Astrocyte (in vitro differentiated cells and primary cell): ENCODE data around the gene EBI3. TPM values are rescaled to one million over a fixed set of nuclear protein-coding genes. Genes with fewer than 3 reads are reported as not detected.
"Not testable (repeated sequence)": the region's sequence is repeated elsewhere in the genome, so short reads cannot be mapped to it uniquely, and the experiment has no call there.

Experiments used
- DNase-seq: peaks from one replicate; pipeline ENCODE4 v3.0.0-alpha.2; 2010; ENCODE audit warnings: low read depth
- FAIRE-seq: peaks from 2 replicates; lab custom pipeline; 2011; peaks lifted over from hg19 to GRCh38; lab: Jason Lieb, UNC
- H2AFZ ChIP-seq: 2 replicates; pipeline ENCODE4 v1.6.0; 2012; ENCODE audit warnings: low read depth, low read length, inconsistent platforms
- H3K27ac ChIP-seq: 2 replicates; pipeline ENCODE4 v1.5.1; 2011; ENCODE audit warnings: low read depth, low read length, inconsistent platforms
- H3K27me3 ChIP-seq: 2 replicates; pipeline ENCODE4 v1.6.0; 2011; ENCODE audit warnings: low read length, inconsistent platforms; ENCODE audit not compliant: insufficient read depth
- H3K36me3 ChIP-seq: 2 replicates; pipeline ENCODE4 v1.5.1; 2011; ENCODE audit warnings: low read length, inconsistent platforms; ENCODE audit not compliant: insufficient read depth
- H3K4me1 ChIP-seq: 2 replicates; pipeline ENCODE4 v1.5.1; 2011; ENCODE audit warnings: low read length, inconsistent platforms; ENCODE audit not compliant: insufficient read depth
- H3K4me2 ChIP-seq: 2 replicates; pipeline ENCODE4 v1.6.0; 2012; ENCODE audit warnings: low read length, inconsistent platforms
- H3K4me3 ChIP-seq: 2 replicates; pipeline ENCODE4 v1.5.1; 2011; ENCODE audit warnings: low read depth, mild to moderate bottlenecking, low read length, inconsistent platforms; ENCODE audit not compliant: insufficient read depth
- H3K79me2 ChIP-seq: 2 replicates; pipeline ENCODE4 v1.6.0; 2012; ENCODE audit warnings: mild to moderate bottlenecking, low read length, inconsistent platforms; ENCODE audit not compliant: insufficient read depth
- H3K9ac ChIP-seq: 2 replicates; pipeline ENCODE4 v1.6.0; 2012; ENCODE audit warnings: mild to moderate bottlenecking, low read length, inconsistent platforms
- H3K9me3 ChIP-seq: 2 replicates; pipeline ENCODE4 v1.5.1; 2012; ENCODE audit warnings: low read depth, mild to moderate bottlenecking, low read length, inconsistent platforms; ENCODE audit not compliant: insufficient read depth
- H4K20me1 ChIP-seq: 2 replicates; pipeline ENCODE4 v1.6.0; 2012; ENCODE audit warnings: low read length, inconsistent platforms; ENCODE audit not compliant: insufficient read depth
- H3K27ac Mint-ChIP-seq: one replicate; pipeline ENCODE4 v1.8.0; 2021; ENCODE audit warnings: mild to moderate bottlenecking, mixed read lengths; ENCODE audit not compliant: unreplicated experiment
- H3K27me3 Mint-ChIP-seq: one replicate; pipeline ENCODE4 v1.8.0; 2021; ENCODE audit warnings: low read depth, mixed read lengths; ENCODE audit not compliant: unreplicated experiment
- H3K36me3 Mint-ChIP-seq: one replicate; pipeline ENCODE4 v1.8.0; 2021; ENCODE audit warnings: low read depth, mixed read lengths; ENCODE audit not compliant: unreplicated experiment
- H3K4me1 Mint-ChIP-seq: one replicate; pipeline ENCODE4 v1.8.0; 2021; ENCODE audit warnings: low read depth, mixed read lengths; ENCODE audit not compliant: unreplicated experiment
- H3K4me3 Mint-ChIP-seq: one replicate; pipeline ENCODE4 v1.8.0; 2021; ENCODE audit warnings: mild to moderate bottlenecking, moderate library complexity, mixed read lengths; ENCODE audit not compliant: unreplicated experiment
- H3K9me3 Mint-ChIP-seq: one replicate; pipeline ENCODE4 v1.8.0; 2021; ENCODE audit warnings: mild to moderate bottlenecking, mixed read lengths; ENCODE audit not compliant: unreplicated experiment
- CTCF ChIP-seq: IDR thresholded peaks from 2 replicates; pipeline ENCODE4 v1.5.1; 2011; ENCODE audit warnings: low read depth, mild to moderate bottlenecking, inconsistent platforms, low read length, moderate library complexity; ENCODE audit not compliant: insufficient read depth
- EZH2 ChIP-seq: IDR thresholded peaks from 2 replicates; pipeline ENCODE4 v1.6.1; 2012; ENCODE audit warnings: mild to moderate bottlenecking, low read length, inconsistent platforms; ENCODE audit not compliant: insufficient read depth
- total RNA-seq: library from RNA; stranded (reverse); gene quantifications from 2 replicates; pipeline ENCODE4 v1.2.1, GENCODE V29; 2021

EBI3 gene
- total RNA-seq, 1 donor from 2014 or later: 5.4 TPM

DNA sequence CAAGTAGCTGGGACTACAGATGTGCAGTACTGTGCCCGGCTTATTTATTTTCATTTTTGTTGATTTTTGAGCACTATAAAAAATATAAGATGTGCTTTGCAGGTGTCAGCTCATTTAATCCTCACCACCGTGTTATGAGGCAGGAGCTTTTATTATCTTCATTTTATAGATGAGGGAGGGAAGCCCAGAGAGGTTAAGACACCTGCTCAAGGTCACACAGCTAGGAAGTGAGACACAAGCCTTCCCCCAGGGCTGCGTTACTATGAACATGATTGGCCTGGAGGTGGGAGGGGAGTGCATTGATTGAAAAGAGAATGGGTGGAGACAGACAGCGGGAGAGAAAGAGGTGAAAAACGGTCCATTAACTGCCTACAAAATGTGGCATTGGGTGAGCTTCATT lies 39.7 kb upstream of the EBI3 start:
- no peaks in the 10 kb centered on the region for H4K20me1 ChIP-seq
- H3K4me2 ChIP-seq: no peak overlapping the region
- no peaks in the 10 kb centered on the region for H3K36me3 Mint-ChIP-seq
- H3K4me1 Mint-ChIP-seq: peaks cover 2% of the 10 kb centered on the region
- no peak for DNase-seq
- no peaks in the 10 kb centered on the region for H3K9me3 ChIP-seq
- H3K27ac ChIP-seq: no peak overlapping the region
- peaks cover 3% of the 10 kb centered on the region for H3K27me3 ChIP-seq
- H3K27ac Mint-ChIP-seq: no peak overlapping the region
- no peak for FAIRE-seq
- no peak overlapping the region for H2AFZ ChIP-seq
- H3K9ac ChIP-seq: no peak overlapping the region
- TF ChIP-seq EZH2: no peak
- TF ChIP-seq CTCF: no peak
- H3K79me2 ChIP-seq: no peaks in the 10 kb centered on the region
- H3K4me1 ChIP-seq: no peaks in the 10 kb centered on the region
- H3K4me3 Mint-ChIP-seq: no peak overlapping the region
- H3K4me3 ChIP-seq: no peak overlapping the region
- H3K27me3 Mint-ChIP-seq: peaks cover 17% of the 10 kb centered on the region
- no peaks in the 10 kb centered on the region for H3K9me3 Mint-ChIP-seq
- H3K36me3 ChIP-seq: no peaks in the 10 kb centered on the region

- H3K4me1 ChIP-seq, H3K9me3 ChIP-seq, H3K36me3 Mint-ChIP-seq, H3K36me3 ChIP-seq, FAIRE-seq, H3K27ac Mint-ChIP-seq, H3K9me3 Mint-ChIP-seq, H3K4me1 Mint-ChIP-seq, H3K9ac ChIP-seq, H3K4me2 ChIP-seq, H3K4me3 ChIP-seq, H3K4me3 Mint-ChIP-seq, H3K79me2 ChIP-seq, H4K20me1 ChIP-seq, H3K27me3 ChIP-seq, H3K27ac ChIP-seq, DNase-seq, H2AFZ ChIP-seq: not testable (repeated sequence)
- peaks cover 32% of the 10 kb centered on the region for H3K27me3 Mint-ChIP-seq
Measured at GRCh38 chr19:4192537-4192936, 36.8 kb upstream of the EBI3 start.

DNA sequence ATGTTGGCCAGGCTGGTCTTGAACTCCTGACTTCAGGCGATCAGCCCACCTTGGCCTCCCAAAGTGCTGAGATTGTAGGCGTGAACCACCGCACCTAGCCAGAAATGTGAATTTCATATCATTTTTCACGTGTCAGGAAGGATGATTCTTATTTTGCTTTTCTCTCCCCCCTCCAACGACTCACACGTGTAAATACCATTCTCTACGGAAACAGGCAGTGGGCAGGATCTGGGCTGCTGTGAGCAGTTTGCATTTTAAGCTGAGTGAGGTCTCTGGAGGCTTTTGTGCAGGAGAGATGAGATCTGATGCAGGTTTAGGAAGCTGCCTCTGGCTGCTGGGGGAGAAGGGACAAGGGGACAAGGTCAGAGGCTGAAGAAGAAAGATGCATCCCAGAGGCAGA lies 35.0 kb upstream of the EBI3 start:
- H3K4me3 ChIP-seq: no peak overlapping the region
- FAIRE-seq (no peak), DNase-seq (no peak)
- H3K27me3 ChIP-seq: peaks cover 20% of the 10 kb centered on the region
- H3K36me3 ChIP-seq: no peaks in the 10 kb centered on the region
- peaks cover 5% of the 10 kb centered on the region for H3K9me3 Mint-ChIP-seq
- H3K4me1 Mint-ChIP-seq: peaks cover 5% of the 10 kb centered on the region
- H3K4me2 ChIP-seq: no peak overlapping the region
- no peaks in the 10 kb centered on the region for H3K4me1 ChIP-seq
- H3K79me2 ChIP-seq: no peaks in the 10 kb centered on the region
- peaks cover 5% of the 10 kb centered on the region for H3K36me3 Mint-ChIP-seq
- H3K9me3 ChIP-seq: no peaks in the 10 kb centered on the region
- H3K27ac ChIP-seq: no peak overlapping the region
- peaks cover 5% of the 10 kb centered on the region for H4K20me1 ChIP-seq
- H3K27ac Mint-ChIP-seq: no peak overlapping the region
- no peak overlapping the region for H2AFZ ChIP-seq
- H3K27me3 Mint-ChIP-seq: peaks cover 42% of the 10 kb centered on the region
- H3K9ac ChIP-seq: no peak overlapping the region
- H3K4me3 Mint-ChIP-seq: no peak overlapping the region
- no peak for TF ChIP-seq CTCF
- TF ChIP-seq EZH2: no peak
